Pulmonary artery endothelial cell (primary cell): ENCODE data around the gene CTU1. TPM values are rescaled to one million over a fixed set of nuclear protein-coding genes. Genes with fewer than 3 reads are reported as not detected.

Source experiments
- DNase-seq: peaks from one replicate; pipeline ENCODE4 v3.0.0-alpha.2; 2011; ENCODE audit warnings: low read depth, low spot score
- total RNA-seq: library from RNA; depleted of rRNA; stranded (reverse); fragments of >200 nt; gene quantifications from 2 replicates; pipeline ENCODE4 v1.2.3, GENCODE V29; 2014

The CTU1 gene
- total RNA-seq, 1 donor from 2014 or later = 6.6 TPM

DNA sequence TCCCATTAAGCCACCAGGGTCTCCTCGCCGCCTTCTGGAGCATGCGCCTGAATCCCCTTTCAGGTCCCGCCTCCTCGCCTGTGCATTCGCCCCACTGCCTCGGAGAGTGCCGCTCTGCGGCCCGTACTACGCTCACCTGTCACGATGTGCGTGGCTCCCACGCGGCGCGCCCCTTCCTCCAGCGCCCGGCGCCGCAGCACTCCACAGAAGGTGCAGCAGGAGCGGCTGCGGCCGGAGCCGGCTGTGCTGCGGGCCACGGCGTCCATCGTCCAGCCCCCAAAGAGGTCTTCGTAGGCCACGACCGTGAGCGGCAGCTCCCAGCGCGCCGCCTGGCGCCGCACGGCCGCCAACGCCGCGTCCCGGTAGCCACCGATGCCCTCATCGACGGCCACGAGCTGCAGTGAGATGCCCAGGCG, 4.3 kb downstream of the CTU1 start:
- no peak for DNase-seq

DNA sequence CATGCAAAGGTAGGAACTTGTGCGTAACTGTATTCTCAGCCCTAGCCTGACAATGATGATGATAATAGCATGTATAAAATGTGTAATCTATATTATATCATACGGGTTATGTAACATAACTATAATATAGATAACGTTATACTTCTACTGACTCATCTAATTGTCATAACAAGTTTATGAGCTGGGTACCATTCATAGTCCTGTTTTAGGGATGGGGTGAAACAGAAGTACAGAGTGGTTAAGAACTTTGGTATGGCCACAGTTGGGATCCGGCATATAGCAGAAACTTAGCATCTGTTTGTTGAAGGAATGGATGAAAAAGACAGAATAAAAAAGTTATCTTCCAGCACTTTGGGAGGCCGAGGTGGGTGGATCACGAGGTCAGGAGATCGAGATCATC, 5.2 kb downstream of the CTU1 start:
- DNase-seq = no peak

DNA sequence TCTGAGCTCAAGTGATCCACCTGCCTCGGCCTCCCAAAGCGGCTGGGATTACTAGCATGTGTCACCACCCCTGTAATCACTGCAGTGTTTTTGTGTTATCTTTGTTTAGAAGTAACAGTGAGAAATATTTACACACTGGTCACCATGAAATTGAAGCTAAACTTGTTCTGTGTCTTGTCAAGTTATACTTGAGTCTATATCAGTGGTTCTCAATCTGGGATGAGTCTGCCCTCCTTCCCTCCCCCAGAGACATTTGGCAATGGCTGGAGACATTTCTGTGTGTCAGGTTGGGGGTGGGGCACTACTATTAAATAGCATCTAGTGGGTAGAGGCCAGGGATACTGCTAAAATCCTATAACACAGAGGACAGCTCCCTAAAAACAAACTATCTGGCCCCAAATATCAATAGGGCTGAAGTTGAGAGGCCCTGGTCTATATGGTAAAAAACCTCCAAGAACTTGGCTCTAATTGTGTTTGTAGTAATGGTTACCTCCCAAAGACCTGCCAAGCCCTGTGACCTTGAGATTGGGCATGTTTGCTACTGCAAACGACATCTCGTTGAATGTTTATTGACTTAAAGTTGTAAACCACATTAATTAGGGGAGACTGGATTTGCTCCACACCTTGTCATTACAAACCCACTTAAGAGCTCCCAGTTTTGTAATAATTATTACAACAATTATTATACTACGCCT, 6.9 kb downstream of the CTU1 start:
- DNase-seq = no peak

DNA sequence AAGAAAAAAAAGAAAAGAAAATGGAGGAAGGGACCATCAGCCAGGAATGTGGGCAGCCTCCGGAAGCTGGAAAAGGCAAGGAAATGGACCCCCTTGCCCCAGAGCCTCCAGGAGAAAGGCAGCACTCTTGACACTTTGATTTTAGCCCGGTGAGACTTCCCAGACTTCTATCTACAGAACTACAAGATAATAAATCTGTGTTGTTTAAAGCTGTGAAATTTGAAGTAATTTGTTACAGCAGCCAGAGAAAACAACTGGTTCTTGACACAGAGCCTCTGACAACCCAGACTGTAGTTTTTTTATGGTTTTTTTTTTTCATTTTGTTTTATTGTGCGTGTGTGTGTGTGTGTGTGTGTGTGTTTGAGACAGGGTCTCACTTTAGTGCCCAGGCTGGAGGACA, 7.6 kb downstream of the CTU1 start:
- DNase-seq = no peak

DNA sequence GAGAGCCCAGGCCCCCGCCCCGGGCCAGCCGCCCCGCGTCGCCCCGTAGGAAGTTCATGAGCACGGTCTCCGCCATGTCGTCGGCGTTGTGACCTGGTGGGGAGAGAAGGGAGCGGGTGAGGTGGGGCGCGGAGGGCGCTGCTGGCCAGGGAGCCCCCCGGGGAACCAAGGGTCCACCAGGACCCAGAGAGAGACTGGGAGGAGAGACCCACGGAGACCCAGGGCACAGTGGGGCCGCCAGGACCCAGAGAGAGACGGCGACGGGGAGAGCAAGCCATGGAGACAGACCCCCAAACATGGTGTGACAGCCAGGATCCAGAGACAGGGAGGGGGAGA, 9.2 kb downstream of the CTU1 start:
- no peak for DNase-seq

DNA sequence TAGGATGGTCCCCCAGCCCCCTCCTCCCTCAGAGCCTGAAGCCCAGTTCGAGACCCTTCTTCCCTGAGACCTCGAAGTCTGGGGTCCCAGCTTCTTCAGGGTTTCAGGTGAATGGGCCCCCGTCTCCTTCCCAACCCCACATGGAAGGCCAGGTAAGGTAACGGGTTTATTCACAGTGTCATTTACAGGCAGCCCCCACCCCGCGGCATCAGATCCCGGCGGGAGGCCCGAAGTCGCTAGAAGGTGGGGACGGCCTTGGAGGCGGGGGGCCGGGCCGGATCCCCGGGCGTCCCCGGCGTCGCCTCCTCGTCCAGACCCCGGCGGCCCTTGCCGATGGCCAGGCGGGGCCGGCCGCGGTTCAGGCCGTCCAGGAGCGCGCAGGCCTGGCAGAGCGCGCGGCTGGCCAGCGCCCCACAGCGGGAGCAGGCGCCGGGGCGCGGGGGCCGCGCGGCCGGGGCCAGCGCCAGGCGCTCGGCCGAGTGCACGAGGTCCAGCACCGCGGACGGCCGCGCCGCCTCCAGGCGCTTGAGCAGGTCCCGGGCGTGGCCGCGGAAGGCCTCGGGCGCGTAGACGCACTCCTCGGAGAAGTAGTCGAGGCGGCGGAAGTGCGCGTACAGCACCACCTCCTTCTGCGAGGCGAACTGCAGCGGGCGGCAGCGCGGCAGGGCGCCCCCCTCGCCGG, 9.7 kb downstream of the CTU1 start:
- DNase-seq = no peak

DNA sequence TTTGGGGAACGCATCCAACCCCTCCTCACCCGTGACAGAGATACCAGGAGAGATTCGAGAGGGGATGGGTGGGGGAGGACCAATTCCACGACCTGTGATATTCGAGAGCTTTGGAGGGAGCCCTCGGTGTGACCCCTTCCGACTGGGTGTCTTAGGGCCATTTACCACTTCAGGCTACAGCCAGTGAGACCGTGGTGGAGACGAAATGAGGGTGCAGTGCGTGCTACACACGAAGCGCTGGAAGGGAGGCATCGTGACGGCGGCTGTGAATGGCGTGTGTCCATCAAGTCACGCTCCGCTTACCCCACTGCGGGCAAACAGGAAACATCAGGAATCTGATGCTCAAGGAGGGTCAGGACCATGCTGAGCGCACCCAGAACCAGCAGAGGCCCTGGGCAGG, 10.4 kb downstream of the CTU1 start:
- DNase-seq = no peak

DNA sequence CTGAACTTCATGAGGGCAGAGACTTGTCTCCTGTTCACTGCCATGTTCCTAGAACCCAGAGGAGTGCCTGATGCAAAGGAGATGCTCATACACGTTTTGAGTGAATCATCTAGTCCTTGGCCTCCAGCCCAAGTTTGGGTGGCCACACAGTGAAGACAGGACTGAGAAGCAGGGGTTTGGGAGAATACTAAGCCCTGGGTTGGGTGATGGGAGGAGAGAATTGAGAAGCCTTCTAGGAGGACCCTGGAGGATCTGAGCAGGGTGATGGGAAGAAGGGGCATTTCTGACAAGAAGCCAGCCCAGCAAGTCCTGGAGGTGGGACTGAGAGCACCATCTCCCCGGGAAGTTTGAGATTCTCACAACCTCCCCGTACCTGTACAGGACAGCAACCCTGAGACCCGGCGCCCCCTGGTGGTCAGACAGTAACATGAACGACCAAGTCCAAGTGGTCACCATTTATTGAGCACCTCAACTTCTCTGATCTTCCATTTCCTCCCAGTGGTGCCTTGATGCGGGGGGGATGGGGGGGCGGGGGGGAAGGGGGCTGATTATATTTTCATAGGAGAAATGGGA, 11.0 kb downstream of the CTU1 start:
- no peak for DNase-seq

DNA sequence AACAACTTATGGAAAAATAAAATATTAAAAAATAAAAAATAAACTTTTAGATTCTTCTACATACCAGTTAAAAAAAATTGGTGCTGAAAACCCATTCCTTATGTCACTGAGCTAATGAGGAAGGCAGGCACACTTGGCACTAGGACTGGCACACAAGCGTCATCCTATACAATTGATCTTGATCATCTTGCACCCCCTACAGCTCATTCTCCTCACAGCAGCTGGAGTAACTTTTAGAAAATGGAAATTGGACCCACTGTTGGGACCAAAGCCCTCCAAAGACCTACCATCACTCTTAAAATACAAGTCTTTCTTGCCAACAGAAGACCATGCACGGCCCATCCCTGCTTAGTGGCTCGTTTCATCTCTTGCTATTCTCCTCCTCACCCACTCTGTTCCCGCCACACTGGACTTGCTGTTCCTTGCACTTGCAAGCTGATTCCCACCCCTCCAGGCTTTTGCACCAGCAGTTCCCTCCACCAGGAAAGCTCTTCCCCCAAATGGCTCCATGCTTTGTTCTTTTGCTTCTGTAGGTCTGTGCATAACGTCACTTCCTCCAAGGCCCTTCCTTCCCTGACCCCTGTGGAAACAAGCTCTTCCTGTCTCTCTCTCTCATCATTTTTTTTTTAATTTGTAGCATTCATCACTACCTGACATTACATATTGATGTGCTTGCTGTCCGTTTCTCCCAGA, 11.6 kb downstream of the CTU1 start:
- no peak for DNase-seq

DNA sequence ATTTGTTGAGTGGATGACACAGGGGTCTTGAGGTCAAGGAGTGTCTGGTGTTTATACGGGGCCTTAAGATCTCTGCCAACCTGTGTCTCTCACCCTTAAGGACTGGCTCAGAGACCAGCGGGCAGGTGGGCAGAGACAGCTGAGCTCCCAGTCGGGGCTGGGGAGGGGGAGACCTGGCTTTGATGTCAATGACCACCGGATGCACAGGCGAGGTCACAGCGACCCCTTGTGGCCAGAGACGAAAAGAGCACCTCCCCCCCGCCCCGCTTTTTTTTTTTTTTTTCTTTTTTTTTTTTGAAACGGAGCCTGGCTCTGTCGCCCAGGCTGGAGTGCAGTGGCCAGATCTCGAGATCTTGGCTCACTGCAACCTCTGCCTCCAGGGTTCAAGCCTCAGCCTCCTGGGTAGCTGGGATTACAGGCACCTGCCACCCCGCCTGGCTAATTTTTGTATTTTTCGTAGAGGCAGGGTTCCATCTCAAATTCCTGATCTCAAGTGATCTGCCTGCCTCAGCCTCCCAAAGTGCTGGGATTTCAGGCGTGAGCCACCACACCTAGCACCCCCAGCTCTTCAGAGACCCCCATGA, 13.4 kb downstream of the CTU1 start:
- no peak for DNase-seq

DNA sequence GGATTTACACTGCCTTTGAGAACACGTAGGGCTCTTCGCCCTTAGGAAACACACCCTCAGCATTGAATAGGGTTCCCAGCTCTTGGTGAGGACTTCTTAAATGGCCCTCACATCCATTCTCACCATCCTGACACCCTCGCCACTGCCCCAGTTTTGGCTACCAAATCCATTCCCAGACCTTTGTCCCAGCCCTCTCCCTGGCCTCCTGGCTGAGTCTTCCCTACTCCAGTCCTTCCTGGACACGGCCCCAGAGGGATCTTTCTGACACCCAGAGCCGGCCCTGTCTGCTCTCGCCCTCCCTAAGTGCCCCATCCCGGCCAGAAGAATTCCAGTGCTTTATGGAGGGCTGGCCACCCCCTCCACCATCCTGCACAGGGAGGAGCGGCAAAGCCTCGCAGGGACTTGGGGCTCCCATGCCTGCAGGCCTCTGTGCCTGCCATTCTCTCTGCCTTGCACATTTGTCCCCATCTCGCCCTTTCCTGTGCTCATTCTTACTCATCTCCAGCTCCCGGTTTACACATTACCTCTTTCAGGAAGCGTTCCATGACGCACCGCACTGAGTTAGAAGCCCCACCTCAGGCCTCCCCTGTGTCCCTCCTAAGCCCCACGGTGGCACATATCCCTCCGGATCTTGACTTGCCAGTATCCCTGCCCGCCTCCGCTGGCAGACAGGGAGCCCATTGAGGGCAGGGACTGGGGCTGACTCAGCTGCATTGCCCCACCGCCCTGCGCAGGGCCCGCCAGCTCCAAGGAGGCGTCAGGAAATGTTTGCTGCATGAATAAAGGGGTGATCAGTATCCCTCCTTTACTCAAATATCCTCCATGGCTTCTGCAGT, 14.5 kb downstream of the CTU1 start:
- no peak for DNase-seq

DNA sequence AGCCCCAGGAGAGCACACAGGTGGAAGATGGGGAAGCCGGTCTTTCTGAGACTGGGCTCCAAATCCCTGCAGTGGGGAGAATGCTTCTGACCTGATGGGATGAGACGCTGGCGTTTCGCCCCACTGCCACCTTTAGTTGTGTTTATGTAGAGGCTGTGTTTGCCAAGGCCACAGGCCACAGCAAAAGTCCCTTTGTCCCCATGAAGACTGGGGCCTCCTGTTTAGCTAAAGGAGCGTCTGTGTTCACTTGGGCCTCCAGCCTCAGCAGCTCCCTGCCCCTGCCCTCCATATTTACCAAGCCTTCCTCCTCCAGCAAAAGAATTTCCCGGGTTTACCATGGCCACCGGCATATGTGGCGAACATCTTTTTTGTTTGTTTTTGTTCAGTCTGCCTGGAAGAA, 15.1 kb downstream of the CTU1 start:
- DNase-seq = no peak

DNA sequence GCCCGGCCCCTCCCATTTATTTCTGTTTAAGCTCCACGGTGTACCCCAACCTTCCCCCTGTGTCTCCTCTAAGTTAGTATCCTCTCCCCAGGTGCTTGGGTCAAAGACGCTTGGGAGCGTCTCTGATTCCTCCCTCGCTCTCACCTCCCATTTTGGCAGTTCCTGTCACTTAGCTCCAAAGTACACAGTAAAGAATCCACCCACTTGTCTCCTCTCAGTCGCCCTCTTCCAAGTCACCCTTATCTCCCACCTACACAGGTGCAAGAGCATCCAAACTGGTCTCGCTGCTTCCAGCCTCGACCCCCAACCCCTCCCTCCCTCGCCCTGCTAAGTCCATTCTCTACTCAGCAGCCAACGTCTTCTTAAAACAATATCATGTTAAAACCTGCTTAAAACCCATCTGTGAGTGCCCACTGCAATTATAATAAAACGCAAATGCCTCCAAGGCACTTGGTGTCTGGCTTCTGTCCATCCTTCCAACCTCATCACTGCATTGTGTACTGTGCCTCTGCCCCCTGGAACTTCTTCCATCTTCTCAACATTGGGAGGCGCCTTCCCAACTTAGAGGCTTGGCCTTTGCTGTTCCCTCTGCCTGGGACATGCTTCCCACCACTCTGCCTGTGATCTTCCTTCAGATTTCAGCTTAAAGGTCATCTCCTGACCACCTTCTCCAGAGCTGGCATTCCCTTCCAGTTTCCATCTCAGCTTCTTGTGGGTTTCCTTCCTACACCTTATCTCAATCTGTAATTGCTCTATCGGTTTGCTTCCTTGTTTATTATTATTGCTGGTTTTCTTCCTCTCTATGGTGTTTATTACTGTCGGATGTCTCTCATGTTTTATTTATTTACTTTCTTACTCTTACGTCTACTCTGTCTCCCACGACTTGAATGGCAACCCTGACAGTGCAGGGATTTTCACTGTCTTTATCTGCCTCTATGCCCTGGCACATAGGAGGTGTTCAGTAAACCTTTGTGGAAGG, 16.0 kb downstream of the CTU1 start:
- DNase-seq = no peak

DNA sequence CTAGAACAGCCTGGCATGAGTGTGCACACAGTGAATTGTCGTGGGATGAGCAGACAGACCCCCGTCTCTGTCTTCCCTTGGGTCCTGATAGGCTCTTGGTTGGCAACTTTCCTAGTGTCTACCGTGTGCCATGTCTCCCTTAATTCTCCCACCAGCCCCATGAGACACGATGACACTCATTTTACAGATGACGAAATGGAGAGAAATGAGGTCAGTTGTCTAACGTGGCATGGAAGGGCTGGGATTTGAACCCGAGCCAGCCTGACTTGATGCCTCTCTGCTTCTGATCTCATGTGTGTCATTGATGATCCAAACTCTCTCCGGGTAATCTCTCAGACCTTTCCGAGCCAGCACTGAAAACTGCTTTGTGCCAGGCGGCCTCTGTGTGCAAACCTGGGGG, 17.1 kb downstream of the CTU1 start:
- DNase-seq = no peak

DNA sequence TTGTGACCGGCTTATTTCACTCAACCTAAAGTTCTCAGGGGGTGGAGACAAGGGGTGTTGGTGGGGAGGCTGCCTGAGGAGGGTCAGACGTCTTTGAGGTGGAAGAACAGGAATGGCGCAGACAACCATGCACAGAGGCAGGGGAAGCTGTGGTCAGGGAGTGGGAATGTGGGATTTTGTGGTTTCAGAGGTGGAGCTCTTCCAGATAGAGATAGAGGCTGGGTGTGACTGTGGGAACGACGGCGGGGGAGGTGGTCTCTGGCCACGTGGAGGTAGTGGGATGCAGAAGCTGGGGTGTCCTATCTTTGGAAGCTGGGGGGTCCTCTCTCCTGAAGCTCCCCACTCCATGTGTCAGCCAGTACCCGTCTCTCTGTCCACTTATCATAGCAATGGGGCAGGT, 17.7 kb downstream of the CTU1 start:
- no peak for DNase-seq

DNA sequence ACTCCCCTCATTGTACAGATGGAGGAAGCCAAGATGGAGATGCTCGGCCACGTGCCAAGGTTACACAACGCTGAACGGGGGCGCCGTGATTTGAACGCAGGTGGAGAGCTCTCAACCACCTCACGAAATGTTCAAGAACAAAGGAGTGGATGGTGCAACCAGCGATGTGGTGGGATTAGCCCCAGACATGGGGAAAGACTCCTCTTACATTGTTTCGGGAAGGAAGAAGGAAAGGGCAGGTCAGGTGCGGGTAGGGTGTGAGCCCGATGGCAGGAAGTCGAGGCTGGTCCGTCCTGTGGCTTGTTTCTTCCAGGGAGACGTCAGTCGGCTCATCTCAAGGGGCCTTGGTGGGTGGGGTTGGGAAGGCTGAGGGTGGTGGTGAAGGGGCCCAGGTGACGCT, 18.4 kb downstream of the CTU1 start:
- DNase-seq = no peak

DNA sequence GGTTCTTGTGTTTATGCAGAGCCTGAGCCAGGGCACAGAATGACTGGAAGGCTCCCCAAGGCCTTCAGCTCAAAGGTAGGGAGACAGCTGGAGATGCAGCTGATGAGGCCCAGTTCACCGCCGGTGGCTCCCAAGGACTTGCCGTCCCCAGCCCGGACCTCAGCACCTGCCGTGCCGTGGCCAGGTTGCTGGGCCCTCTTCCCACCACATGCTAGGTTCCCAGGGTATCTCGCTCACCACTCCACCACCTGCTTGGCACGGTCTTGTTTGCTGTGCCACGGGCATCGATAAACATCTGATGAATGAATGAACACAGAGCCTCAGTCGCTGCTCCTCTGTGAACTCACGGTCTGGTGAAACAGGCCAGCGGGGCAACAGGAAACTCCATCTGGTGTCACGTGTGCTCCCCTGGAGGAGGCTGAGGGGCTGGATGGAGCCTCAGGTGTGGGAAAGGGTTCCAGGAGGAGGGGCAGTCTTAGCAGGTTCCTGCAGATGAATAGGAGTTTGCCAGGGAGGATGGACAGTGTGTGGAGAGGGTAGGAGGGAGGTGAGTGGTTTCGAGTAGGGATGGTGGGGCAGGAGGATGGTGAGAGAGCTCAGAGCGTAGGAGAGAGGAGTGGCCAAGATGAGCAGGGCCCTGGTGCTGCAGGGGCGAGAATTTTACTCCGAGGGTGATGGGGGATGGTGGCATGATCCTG, 21.9 kb downstream of the CTU1 start:
- DNase-seq = no peak

DNA sequence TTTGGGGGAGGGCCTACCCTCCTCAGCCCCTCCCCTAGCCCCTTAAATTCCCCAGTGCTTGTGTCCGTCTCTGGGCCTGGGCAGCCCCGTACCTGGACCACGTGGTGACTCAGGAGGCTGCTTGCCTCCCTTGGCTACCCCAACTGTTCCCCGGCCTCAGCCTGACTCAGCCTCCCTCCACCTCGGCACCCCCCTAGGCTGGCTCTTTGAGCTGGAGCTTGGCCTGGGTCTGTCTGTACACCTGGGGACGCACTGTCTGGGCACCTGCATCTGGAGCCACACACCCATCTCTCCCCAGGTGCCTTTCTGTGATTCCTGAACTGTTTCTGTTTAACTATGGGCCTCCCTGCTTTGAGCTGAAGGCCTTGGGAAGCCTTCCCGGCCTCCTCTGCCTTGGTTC, 23.7 kb downstream of the CTU1 start:
- DNase-seq = no peak

DNA sequence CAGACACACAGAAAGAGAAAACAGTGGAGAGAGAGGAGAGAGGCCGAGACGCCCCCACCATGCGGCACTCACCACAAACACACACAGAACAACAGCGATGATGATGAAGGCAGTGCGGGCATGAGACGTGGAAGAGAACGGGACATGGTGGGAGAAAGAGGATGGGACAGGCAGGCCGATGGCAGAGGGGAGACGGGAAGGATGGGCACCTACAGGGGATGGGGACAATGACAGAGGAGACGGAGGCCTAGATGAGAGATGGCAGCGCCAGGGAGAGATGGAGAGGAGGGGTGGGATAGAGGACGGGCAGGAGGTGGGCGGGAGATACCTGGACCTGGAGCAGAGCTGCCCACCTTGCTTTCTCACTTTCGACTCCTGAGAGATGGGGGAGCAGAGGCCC, 24.4 kb downstream of the CTU1 start:
- no peak for DNase-seq

DNA sequence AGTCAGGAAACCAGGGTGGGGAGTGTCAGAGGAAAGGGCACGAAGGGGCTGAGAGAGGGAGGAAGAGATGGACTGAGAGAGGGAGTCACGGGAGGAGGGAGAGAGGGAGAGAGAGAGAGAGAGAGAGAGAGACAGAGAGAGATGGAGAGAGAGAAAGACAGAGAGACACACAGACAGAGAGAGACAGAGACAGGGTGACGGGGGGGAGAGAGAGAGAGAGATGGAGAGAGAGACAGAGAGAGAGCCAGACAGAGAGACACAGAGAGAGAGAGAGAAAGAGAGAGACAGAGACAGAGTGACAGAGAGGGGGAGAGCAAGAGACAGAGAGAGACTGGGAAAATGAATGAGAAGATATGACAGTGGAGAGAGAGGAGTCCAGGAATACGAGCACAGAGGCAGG, 25.0 kb downstream of the CTU1 start:
- no peak for DNase-seq
